ENCODE results near the gene PSMB2.

The PSMB2 gene

DNA sequence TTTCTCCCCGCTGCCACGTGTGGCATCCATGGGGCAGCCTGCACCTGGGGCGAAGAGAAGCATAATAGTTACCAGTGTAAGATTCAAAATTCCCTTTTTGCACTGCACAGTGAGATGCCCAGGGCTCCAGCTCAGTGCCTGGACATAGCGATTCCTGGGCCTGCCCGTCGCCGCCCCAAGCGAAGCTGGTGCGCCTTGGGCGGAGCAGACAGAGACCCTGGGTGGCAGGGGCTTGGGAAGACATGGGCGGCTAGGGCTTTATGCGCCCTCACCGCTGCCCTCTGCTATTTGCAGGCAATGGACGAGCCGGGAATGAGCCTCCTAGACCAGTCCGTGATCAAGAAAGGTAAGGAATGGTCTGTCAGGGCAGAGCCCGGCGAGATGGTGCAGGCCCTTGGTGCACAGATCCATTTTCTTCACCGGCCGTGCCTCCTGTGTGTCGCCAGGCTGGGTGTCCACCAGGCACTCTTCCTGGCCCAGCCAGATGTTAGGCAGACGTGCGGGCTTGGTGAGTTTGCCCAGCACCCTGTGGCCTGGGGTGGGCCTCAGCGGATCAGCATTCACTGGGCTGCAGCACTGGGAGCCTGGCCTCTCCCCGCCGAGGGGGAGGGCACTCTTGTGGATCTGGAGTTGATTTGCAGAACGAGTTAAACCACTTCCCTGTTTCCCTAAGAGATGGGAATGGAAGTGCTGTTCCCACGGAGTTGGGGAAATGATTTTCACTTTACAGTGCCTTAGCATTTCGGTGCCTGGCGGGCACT is 66.5 kb downstream of the PSMB2 start:
- FAIRE-seq (no peak), DNase-seq (ENCODE audit: insufficient read length, low spot score) (no peak)

DNA sequence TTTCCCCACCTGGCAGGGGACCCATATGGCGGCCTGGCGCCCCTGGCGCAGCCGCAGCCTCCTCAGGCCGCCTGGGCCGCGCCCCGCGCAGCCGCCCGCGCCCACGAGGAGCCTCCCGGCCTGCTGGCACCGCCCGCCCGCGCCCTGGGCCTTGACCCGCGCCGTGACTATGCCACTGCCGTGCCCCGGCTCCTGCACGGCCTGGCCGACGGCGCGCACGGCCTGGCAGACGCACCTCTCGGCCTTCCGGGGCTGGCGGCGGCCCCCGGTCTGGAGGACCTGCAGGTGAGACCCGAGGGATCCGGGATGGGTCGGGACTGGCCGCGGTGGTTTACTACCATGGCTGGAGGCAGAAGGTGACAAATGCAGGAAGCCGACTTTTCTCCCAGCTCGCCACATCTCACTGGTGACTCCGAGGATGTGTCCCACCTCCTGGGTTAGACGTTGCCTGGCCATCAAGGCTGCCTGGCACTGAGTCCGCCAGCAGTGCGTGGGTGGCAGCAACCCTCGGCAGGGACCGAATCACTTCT is 67.1 kb downstream of the PSMB2 start:
- no peak for FAIRE-seq
- DNase-seq (ENCODE audit: insufficient read length, low spot score), result no peak

DNA sequence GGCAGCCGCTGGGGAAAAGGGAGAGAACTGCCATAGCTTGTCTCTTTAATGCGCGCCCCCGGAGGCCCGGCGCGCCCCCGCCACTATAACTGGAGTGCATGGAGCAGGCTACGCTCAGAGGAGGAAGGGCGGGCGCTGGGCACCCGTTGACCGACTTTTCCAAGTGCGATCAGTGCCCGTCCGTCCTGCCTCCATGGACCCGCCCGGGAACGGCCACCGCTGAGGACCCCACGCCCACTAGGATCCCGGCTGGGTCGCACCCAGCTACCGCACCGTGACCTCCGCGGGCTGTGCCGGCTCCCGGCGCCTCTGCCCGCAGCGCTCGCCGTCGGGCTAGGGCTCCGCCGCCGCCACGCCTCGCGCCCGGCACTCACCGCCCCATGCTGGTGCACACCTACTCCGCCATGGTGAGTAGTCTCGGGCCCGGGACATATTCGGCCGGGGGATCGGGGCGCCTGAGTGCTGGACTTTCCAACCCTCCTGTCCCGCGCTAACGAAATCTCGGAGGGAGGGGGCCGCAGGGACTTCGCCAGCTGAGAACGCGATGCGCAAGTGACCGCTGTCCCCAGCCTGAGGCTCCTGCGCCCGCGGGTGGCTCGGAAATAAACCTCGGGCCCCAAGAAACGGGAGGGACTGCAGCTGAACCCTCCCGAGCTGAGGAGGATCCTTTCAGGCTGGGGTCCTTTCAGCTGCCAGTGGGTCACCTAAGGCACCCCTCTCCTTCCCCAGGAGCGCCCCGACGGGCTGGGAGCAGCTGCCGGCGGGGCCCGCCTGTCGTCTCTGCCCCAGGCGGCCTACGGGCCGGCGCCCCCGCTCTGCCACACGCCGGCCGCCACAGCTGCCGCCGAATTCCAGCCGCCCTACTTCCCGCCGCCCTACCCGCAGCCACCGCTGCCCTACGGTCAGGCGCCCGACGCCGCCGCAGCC is 67.9 kb downstream of the PSMB2 start, which contains the start of gene TFAP2E:
Gene TFAP2E (plus strand): TSS at position 117 of the 927 bp plus-strand sequence. CDS start 264 bp downstream, at position 381.
- FAIRE-seq (no peak), DNase-seq (ENCODE audit: insufficient read length, low spot score) (no peak)

DNA sequence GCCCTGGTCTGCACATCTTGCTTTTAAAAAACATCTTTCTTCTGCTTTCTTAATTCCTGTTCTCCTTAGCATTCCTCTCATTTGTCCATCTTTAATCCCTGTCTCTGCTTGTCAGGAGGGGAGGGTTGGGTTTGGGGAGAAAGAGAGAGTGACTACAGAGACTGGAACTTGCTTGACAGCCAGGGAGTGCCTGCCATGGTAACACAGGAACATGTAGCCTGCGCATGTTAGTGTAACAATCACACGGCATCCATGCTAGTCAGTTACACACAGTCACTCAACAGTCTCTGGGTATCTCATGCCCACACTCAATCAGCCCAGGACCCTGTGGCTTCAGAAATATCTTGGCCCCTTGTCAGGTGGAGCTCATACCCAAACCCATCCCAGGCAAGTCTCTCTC is 69.0 kb downstream of the PSMB2 start:
- DNase-seq (ENCODE audit: insufficient read length, low spot score), result no peak
- no peak for FAIRE-seq

DNA sequence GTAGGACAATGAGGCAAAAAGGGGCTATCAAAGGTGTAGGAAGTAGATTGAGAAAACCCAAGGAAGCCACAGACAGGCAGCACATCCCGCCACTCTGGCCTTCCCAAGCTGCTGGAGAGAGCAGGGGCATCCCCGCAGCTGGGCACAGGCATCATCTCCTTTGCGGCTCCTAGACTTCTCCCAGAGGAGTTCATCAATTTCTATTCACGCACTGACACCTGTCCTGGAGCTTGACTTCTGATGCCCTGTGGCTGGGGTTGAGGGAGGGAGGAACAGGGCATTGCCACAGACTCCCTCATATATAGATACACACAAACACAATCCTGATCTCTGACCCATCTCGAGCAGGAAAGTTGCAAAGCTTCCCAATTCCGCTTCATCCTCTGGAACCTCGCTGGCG is 70.1 kb downstream of the PSMB2 start:
- FAIRE-seq (no peak), DNase-seq (ENCODE audit: insufficient read length, low spot score) (no peak)

DNA sequence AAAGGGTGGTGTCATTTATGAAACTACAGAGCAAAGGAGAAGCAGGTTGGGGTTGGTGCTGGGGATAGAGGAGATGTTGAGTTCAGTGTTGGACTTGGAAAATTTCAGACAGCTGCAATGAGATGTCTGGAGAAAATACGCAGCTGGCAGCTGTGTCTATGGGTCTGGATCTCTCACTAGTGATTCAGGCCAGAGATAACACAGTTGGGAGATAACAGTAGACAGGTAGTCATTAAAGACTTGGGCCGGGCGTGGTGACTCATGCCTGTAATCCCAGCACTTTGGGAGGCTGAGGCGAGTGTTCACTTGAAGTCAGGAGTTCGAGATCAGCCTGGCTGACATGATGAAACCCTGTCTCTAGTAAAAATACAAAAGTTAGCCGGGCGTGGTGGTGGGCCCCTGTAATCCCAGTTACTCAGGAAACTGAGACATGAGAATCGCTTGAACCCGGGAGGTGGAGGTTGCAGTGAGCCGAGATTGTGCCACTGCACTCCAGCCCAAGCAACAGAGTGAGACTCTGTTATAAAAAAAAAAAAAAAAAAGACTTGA is 70.7 kb downstream of the PSMB2 start:
- DNase-seq (ENCODE audit: insufficient read length, low spot score) (no peak), FAIRE-seq (no peak)

DNA sequence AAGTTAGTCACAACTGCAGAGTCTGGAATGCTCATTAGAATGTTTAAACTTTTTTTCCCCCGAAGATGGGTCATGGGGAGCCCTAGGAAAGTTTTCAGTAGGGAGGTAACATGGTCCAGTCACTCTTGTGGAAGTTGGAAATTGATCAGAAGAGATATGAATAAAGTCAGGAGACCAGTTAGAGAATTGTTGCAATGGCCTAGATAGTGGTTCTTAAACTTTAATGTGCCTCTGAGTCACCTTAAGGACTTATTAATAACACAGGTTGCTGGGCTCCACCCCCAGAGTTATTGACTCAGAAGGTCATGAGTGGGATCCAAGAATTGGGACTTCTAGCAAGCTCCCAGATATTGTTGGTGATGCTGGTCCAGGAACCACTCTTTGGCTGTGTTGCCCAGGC is 71.4 kb downstream of the PSMB2 start:
- FAIRE-seq (no peak), DNase-seq (ENCODE audit: insufficient read length, low spot score) (no peak)

DNA sequence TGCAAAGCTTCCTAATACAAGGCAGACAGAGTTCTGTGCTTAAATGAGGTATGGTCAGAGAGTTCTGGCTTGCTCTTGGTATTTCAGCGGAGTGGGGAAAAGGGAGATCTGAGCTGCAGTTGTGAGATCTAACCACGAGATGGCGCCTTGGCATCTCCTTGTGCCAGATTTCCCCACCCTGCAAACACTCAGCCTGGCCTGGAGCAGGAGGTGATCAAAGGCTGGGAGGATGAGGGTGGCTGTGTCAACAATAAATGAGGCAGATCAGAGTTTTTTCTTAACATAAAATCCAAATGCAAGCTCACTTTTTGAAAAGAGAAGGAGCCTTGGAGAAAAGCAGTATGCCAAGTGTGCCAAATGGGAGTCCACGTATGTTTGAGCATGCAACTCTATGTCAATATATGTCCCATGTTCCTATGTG is 72.3 kb downstream of the PSMB2 start:
- DNase-seq (ENCODE audit: insufficient read length, low spot score) (peak; percentile 91), FAIRE-seq (peak; percentile 92)

DNA sequence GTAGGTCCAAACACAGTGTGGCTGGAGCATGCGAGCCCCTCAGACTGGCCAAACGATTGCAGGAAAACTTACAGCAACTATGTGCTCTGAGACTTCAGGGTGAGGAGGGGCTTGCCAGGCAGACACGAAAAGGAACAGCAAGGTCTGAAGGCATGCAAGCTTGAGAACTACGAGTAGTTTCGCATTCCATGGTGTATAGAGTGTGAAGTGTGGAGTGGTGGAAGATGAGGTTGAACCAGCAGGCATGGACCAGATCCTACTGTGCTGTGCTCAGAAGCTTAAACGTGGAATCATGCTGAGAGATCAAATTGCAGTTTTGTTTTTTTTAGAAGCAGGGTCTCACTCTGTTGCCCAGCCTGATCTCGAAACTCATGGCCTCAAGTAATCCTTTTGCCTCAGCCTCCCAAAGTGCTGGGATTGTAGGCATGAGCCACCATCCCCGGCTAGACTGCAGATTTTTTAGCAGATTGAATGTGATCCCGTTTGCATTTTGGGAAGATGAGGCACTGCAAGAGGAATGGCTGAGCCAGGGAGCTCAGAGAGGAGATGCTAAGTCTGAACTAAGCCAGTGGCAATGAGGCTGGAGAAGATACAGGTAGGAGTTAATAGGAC is 73.3 kb downstream of the PSMB2 start:
- FAIRE-seq (no peak), DNase-seq (ENCODE audit: insufficient read length, low spot score) (no peak)

DNA sequence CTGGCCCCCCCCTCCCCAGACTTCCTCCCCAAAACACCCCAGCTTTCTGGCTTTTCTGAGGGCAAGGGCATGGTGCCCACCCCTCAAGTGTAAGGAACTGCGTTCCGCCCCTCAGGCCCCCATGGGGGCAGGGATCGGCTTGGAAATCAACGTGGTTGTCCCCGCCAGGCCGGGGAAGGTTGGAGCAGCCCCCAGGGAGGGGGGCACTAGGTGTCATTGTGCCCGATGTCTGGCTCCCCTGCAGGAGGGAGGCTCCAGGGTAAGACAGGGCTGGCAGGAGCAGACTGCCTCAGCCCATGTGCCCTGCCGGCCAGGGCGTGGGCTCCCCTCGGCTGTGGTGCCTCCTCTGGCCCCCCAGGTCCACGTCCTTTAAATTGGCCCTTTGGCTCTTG is 75.6 kb downstream of the PSMB2 start:
- no peak for FAIRE-seq

DNA sequence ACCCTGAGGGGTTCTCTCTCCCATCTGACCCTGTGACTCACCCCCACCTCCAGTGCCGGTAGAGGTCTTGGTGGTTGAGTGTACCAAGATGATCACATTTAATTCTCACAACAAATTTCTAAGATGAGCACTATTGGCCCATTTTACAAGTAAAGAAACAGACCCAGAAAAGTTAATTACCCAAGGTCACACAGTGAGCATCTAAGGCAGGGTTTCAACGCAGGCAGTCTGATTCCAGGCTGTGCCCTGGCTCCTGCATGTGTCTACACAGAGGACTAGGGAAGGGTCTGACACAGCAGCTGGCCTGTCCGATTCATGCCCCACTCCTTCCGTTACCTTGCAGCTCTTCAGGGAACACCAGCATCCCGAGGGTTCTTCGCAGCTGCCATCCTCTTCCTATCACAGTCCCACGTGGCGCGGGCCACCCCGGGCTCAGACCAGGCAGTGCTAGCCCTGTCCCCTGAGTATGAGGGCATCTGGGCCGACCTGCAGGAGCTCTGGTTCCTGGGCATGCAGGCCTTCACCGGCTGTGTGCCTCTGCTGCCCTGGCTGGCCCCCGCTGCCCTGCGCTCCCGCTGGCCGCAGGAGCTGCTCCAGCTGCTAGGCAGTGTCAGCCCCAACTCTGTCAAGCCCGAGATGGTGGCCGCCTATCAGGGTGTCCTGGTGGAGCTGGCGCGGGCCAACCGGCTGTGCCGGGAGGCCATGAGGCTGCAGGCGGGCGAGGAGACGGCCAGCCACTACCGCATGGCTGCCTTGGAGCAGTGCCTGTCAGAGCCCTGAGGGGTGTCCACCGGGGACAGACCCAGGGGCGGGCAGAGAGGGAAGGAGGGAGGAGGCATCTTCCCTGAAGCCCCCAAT is 76.2 kb downstream of the PSMB2 start:
- FAIRE-seq (peak; percentile 40), DNase-seq (ENCODE audit: insufficient read length, low spot score) (no peak)

More for the DNA sequence above, 75.6 kb downstream of the PSMB2 start:
- no peak for DNase-seq (ENCODE audit: insufficient read length, low spot score)

DNA sequence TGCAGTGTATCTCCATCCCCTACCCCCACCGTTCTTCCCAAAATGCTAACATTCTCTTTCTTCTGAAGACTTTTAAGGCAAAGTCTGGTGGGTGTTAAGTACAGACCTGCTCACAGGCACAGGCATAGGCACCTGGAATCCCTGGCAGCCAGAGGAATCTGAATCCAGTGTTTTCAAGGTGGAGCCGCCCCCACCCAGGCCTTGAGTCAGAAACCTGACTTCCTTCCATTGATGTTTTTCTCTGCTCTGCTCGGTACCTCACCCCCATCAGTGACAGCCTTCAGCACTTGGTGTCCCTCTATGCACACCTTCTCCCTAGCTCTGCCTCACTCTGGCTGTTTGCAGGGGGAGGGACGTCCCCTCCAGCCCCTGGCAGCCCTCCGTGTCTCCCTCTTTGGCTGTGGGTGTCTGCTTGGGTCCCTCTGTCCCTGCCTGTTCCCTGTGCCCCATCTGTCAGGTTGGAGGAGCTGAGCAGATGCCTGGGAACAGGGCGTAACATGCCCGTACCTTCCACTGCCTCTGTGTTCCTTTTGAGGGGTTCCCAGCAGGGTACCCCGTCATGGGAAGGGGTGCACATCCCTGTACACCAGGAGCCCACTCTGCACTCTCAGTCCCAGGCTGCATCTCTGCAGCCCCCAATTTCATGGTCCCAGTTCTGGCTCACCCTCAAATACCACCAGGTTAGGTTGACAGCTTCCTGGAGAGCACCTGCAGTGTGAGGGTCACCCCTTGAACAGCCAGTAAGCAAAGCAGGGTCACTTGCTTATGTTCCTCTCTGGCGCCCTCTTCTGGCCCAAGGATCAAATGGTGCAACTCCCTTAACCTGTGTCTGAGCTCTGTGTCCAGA is 77.1 kb downstream of the PSMB2 start:
- FAIRE-seq (peak; percentile 82), DNase-seq (ENCODE audit: insufficient read length, low spot score) (peak; percentile 75)

DNA sequence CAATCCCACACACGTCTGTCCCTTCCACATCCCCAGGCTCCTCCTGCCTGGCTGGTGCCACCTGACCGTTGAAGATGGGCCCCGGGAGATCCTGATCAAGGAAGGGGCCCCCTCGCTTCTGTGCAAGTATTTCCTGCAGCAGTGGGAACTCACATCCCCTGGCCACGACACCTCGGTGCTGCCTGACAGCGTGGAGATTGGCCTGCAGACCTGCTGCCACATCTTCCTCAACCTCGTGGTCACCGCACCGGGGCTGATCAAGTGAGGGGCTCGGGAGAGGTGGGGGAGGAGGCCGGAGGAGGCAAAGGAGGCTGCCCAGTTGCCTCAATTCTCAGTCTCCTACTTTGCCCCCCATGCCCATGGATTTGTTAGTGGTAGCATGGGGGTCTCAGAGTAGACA is 78.2 kb downstream of the PSMB2 start:
- DNase-seq (ENCODE audit: insufficient read length, low spot score), result no peak
- FAIRE-seq, result no peak

DNA sequence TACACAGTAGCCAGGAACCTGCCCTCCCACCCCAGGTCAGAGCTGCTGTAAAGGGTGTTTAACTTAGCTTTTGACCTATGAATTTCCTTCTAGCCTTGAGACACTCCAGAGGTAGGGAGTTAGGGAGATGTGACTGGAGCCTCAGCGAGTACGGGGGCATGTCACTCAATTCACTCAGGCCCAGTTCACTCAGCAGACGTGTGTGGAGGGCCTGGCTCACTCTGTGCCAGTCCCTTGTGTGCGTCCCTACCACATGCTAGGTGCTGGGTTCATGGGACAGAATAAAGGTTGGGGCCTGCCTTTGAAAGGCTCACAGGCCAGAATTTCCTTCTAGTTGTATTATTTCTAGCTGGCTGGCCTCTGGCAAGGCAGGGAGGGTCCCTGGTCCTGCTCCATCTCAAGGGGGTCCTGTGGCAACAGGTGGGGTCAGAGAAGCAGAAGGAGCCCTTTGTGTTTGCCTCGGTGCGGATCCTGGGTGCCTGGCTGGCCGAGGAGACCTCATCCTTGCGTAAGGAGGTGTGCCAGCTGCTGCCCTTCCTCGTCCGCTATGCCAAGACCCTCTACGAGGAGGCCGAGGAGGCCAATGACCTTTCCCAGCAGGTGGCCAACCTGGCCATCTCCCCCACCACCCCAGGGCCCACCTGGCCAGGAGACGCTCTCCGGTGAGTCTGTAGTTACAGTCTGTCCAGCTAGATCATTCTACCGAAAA is 79.2 kb downstream of the PSMB2 start:
- DNase-seq (ENCODE audit: insufficient read length, low spot score) (no peak), FAIRE-seq (no peak)

DNA sequence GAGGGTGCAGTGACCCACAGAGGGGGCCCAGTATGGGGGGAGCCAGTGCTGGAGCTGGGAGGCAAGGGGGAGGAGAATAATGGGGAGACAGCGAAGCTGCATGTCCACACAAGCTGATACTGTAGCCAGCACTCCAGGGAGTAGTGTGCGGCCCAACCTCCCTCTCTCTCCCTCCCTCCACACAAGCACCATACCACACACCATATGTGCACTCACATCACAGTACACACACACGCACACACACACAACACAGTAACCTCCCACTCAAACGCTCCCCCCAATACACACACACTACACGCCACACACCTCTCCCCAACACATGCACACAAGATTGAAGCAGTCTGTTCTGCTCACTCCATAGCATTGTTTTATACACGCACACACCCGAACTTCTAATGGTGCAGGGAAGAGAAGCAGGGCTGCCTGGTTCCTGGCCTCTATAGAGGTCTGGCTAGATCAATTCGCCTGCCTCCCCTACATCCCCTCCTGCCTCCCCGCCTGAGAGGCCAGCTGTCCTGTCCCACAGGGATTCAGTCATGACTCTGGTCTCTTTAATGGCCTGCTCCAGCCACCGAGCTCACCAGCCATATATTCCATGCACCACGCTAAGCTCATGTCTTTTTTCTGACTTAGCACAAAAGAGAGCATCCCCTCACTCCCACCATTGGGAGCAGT is 79.9 kb downstream of the PSMB2 start:
- FAIRE-seq (no peak), DNase-seq (ENCODE audit: insufficient read length, low spot score) (no peak)

DNA sequence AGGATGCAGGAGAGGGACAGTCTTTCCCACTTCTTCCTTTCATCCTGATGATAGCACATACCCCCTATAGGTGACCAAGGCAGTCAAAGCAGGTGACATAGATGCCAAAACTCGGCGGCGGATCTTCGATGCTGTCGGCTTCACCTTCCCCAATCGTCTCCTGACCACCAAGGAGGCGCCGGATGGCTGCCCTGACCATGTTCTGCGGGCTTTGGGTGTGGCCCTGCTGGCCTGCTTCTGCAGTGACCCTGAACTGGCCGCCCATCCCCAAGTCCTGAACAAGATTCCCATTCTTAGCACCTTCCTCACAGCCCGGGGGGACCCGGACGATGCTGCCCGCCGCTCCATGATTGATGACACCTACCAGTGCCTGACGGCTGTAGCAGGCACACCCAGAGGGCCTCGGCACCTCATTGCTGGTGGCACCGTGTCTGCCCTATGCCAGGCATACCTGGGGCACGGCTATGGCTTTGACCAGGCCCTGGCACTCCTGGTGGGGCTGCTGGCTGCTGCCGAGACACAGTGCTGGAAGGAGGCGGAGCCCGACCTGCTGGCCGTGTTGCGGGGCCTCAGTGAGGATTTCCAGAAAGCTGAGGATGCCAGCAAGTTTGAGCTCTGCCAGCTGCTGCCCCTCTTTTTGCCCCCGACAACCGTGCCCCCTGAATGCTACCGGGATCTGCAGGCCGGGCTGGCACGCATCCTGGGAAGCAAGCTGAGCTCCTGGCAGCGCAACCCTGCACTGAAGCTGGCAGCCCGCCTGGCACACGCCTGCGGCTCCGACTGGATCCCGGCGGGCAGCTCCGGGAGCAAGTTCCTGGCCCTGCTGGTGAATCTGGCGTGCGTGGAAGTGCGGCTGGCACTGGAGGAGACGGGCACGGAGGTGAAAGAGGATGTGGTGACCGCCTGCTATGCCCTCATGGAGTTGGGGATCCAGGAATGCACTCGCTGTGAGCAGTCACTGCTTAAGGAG is 80.8 kb downstream of the PSMB2 start:
- DNase-seq (ENCODE audit: insufficient read length, low spot score) (no peak), FAIRE-seq (no peak)

All from GM19239 (cell line).